Measurements from ENCODE around the gene MVK.

MVK gene

GRCh38 chr12:109613649-109614455, 40.3 kb downstream of the MVK start:
- no peaks in the 10 kb centered on the region for H3K27me3 ChIP-seq (ENCODE audit: insufficient read depth, low read length, poor library complexity, severe bottlenecking)
- H2AFZ ChIP-seq (ENCODE audit: low read length) = no peak overlapping the region

GRCh38 chr12:109615556-109616229, 42.1 kb downstream of the MVK start:
- no peaks in the 10 kb centered on the region for H3F3A ChIP-seq (ENCODE audit: low read depth)

More at GRCh38 chr12:109613649-109614455, 40.3 kb downstream of the MVK start:
- TF ChIP-seq CTCF (conservative IDR thresholded peaks at IDR 0.05; ENCODE audit: low read length) (no peak), EZH2phosphoT487 (IDR thresholded peaks at IDR 0.05; ENCODE audit: borderline replicate concordance) (no peak)
- H3K79me2 ChIP-seq (ENCODE audit: insufficient read depth, low read length) = no peaks in the 10 kb centered on the region
- H4K20me1 ChIP-seq (ENCODE audit: insufficient read depth, low read length, poor library complexity, severe bottlenecking) = no peaks in the 10 kb centered on the region
- H3K36me3 ChIP-seq (ENCODE audit: insufficient read depth, low read length) = no peaks in the 10 kb centered on the region
- H3K9me3 ChIP-seq (ENCODE audit: insufficient read depth, low read depth, low read length) = no peaks in the 10 kb centered on the region
- H3K9me2 ChIP-seq (replicated peaks; ENCODE audit: low read depth, low read length) = no peaks in the 10 kb centered on the region
- no peaks in the 10 kb centered on the region for H3K4me1 ChIP-seq (ENCODE audit: insufficient read depth, low read length, poor library complexity, severe bottlenecking)
- H3K4me3 ChIP-seq (ENCODE audit: low read length, poor library complexity, severe bottlenecking) = no peak overlapping the region
- no peak overlapping the region for H3K9ac ChIP-seq (ENCODE audit: low read depth, low read length, poor library complexity, severe bottlenecking)
- no peak overlapping the region for H3K4me2 ChIP-seq (ENCODE audit: low read depth, low read length, poor library complexity, severe bottlenecking)
- no peaks in the 10 kb centered on the region for H3F3A ChIP-seq (ENCODE audit: low read depth)

GRCh38 chr12:109617491-109617890, 43.9 kb downstream of the MVK start:
- Histone ChIP-seq H2AFZ (ENCODE audit: low read length) (no peak overlapping the region), H3K4me3 (ENCODE audit: low read length, poor library complexity, severe bottlenecking) (no peak overlapping the region), H4K20me1 (ENCODE audit: insufficient read depth, low read length, poor library complexity, severe bottlenecking) (no peaks in the 10 kb centered on the region), H3K36me3 (ENCODE audit: insufficient read depth, low read length) (no peaks in the 10 kb centered on the region), H3K9me2 (replicated peaks; ENCODE audit: low read depth, low read length) (no peaks in the 10 kb centered on the region), H3F3A (ENCODE audit: low read depth) (no peaks in the 10 kb centered on the region), H3K79me2 (ENCODE audit: insufficient read depth, low read length) (no peaks in the 10 kb centered on the region), H3K9me3 (ENCODE audit: insufficient read depth, low read depth, low read length) (no peaks in the 10 kb centered on the region), H3K9ac (ENCODE audit: low read depth, low read length, poor library complexity, severe bottlenecking) (no peak overlapping the region), H3K4me2 (ENCODE audit: low read depth, low read length, poor library complexity, severe bottlenecking) (no peak overlapping the region), H3K4me1 (ENCODE audit: insufficient read depth, low read length, poor library complexity, severe bottlenecking) (no peaks in the 10 kb centered on the region), H3K27me3 (ENCODE audit: insufficient read depth, low read length, poor library complexity, severe bottlenecking) (no peaks in the 10 kb centered on the region)
- TF ChIP-seq CTCF (conservative IDR thresholded peaks at IDR 0.05; ENCODE audit: low read length) = no peak
- no peak for TF ChIP-seq EZH2phosphoT487 (IDR thresholded peaks at IDR 0.05; ENCODE audit: borderline replicate concordance)

More at GRCh38 chr12:109615556-109616229, 42.1 kb downstream of the MVK start:
- no peak overlapping the region for H3K4me2 ChIP-seq (ENCODE audit: low read depth, low read length, poor library complexity, severe bottlenecking)
- no peak overlapping the region for H3K9ac ChIP-seq (ENCODE audit: low read depth, low read length, poor library complexity, severe bottlenecking)
- H3K9me2 ChIP-seq (replicated peaks; ENCODE audit: low read depth, low read length) = no peaks in the 10 kb centered on the region
- no peak overlapping the region for H2AFZ ChIP-seq (ENCODE audit: low read length)
- H4K20me1 ChIP-seq (ENCODE audit: insufficient read depth, low read length, poor library complexity, severe bottlenecking) = no peaks in the 10 kb centered on the region
- TF ChIP-seq CTCF (conservative IDR thresholded peaks at IDR 0.05; ENCODE audit: low read length) (no peak), EZH2phosphoT487 (IDR thresholded peaks at IDR 0.05; ENCODE audit: borderline replicate concordance) (no peak)
- H3K27me3 ChIP-seq (ENCODE audit: insufficient read depth, low read length, poor library complexity, severe bottlenecking) = no peaks in the 10 kb centered on the region
- H3K4me1 ChIP-seq (ENCODE audit: insufficient read depth, low read length, poor library complexity, severe bottlenecking) = no peaks in the 10 kb centered on the region
- H3K9me3 ChIP-seq (ENCODE audit: insufficient read depth, low read depth, low read length) = no peaks in the 10 kb centered on the region
- no peaks in the 10 kb centered on the region for H3K36me3 ChIP-seq (ENCODE audit: insufficient read depth, low read length)
- no peaks in the 10 kb centered on the region for H3K79me2 ChIP-seq (ENCODE audit: insufficient read depth, low read length)
- H3K4me3 ChIP-seq (ENCODE audit: low read length, poor library complexity, severe bottlenecking) = no peak overlapping the region
